HepG2 (cell line): ENCODE results near the gene SYPL2. TPM values are rescaled to one million over a fixed set of nuclear protein-coding genes. Genes with fewer than 3 reads are reported as not detected.

Experiments
- AKAP8 ChIP-seq: sonication (generic); formaldehyde crosslinking; IDR thresholded peaks from 2 replicates; pipeline ENCODE4 v1.5.1; 2020; ENCODE audit warnings: mild to moderate bottlenecking, missing genetic modification reagents
- GATA4 ChIP-seq: sonication (generic); IDR thresholded peaks from 2 replicates; pipeline ENCODE4 v1.6.1; 2016; ENCODE audit warnings: antibody characterized with exemption, low read depth, borderline replicate concordance
- NFRKB ChIP-seq: fragments of 450-650 bp; IDR thresholded peaks from 2 replicates; pipeline ENCODE4 v1.6.1; 2017
- NFYC ChIP-seq: IDR thresholded peaks from 2 replicates; pipeline ENCODE4 v1.6.1; 2016; ENCODE audit warnings: missing genetic modification reagents, missing compliant biosample characterization
- SUZ12 ChIP-seq: fragments of 150-350 bp; IDR thresholded peaks from 2 replicates; pipeline ENCODE4 v1.6.1; 2014; ENCODE audit warnings: low read depth, low read length
- TCF7 ChIP-seq: sonication (generic); IDR thresholded peaks from 2 replicates; pipeline ENCODE4 v1.6.1; 2016; ENCODE audit warnings: antibody characterized with exemption, low read depth
- TOE1 ChIP-seq: sonication (generic); formaldehyde crosslinking; IDR thresholded peaks from 2 replicates; pipeline ENCODE4 v1.4.0; 2020; ENCODE audit warnings: mild to moderate bottlenecking, missing genetic modification reagents
- ZBTB1 ChIP-seq: sonication (generic); formaldehyde crosslinking; IDR thresholded peaks from 2 replicates; pipeline ENCODE4 v1.4.0; 2020; ENCODE audit warnings: missing genetic modification reagents, borderline replicate concordance
- ZMYM2 ChIP-seq: sonication (generic); formaldehyde crosslinking; IDR thresholded peaks from 2 replicates; pipeline ENCODE4 v1.8.0; 2022; ENCODE audit warnings: mild to moderate bottlenecking, missing genetic modification reagents
- ZMYM4 ChIP-seq: sonication (generic); formaldehyde crosslinking; IDR thresholded peaks from 2 replicates; pipeline ENCODE4 v1.8.1; 2023; ENCODE audit warnings: mild to moderate bottlenecking, missing genetic modification reagents
- ZNF234 ChIP-seq: sonication (generic); formaldehyde crosslinking; conservative IDR thresholded peaks from 2 replicates; pipeline ENCODE4 v1.5.1; 2020; ENCODE audit warnings: mild to moderate bottlenecking, missing genetic modification reagents
- ZNF430 ChIP-seq: sonication (generic); formaldehyde crosslinking; IDR thresholded peaks from 2 replicates; pipeline ENCODE4 v1.9.0; 2021; ENCODE audit warnings: mild to moderate bottlenecking, missing genetic modification reagents
- ZNF720 ChIP-seq: sonication (generic); formaldehyde crosslinking; IDR thresholded peaks from 2 replicates; pipeline ENCODE4 v1.4.0; 2020; ENCODE audit warnings: missing genetic modification reagents
- ZNF75D ChIP-seq: sonication (generic); formaldehyde crosslinking; IDR thresholded peaks from 2 replicates; pipeline ENCODE4 v1.8.1; 2023; ENCODE audit warnings: missing genetic modification reagents, mild to moderate bottlenecking, borderline replicate concordance
- ZNF768 ChIP-seq: sonication (generic); formaldehyde crosslinking; IDR thresholded peaks from 2 replicates; pipeline ENCODE4 v1.4.0; 2020; ENCODE audit warnings: missing genetic modification reagents
- polyA plus RNA-seq, 8 experiments: library from polyadenylated mRNA; depleted of rRNA in 3 of 8; stranded (reverse) in 7 of 8; unstranded in 1 of 8; fragments of >200 nt; fragmentation: Illumina TruSeq in 4 of 8; extraction: Trizol in 4 of 8; gene quantifications; 2 replicates each; pipeline versions ENCODE4 v1.2.1 to v1.2.3, GENCODE V29; 2011 to 2016; ENCODE audit warnings: low read depth in 4 of 8, missing spikeins in 1 of 8, mixed read lengths in 1 of 8; ENCODE audit not compliant: insufficient read depth in 1 of 8
- total RNA-seq, 5 experiments: library from RNA; depleted of rRNA; stranded (reverse); fragments of >200 nt; fragmentation: Illumina TruSeq; extraction: Trizol; gene quantifications; 2 replicates each; pipeline ENCODE4 v1.2.3, GENCODE V29; 2016; ENCODE audit warnings: low read depth in 1 of 5
- TF ChIP-seq, protein P1 (sequence below): sonication (generic); formaldehyde crosslinking; IDR thresholded peaks from 2 replicates; pipeline ENCODE4 v1.5.1; 2020; ENCODE audit warnings: mild to moderate bottlenecking, missing genetic modification reagents, borderline replicate concordance
- TF ChIP-seq, protein P2 (sequence below): sonication (generic); formaldehyde crosslinking; IDR thresholded peaks from 2 replicates; pipeline ENCODE4 v1.4.0; 2020; ENCODE audit warnings: mild to moderate bottlenecking, missing genetic modification reagents
- TF ChIP-seq, protein P3 (sequence below): IDR thresholded peaks from 2 replicates; pipeline ENCODE4 v1.6.1; 2016; ENCODE audit warnings: low read depth, control low read depth
- TF ChIP-seq, protein P4 (sequence below): sonication (generic); IDR thresholded peaks from 2 replicates; pipeline ENCODE4 v1.6.1; 2016; ENCODE audit warnings: low read depth, borderline replicate concordance
- TF ChIP-seq, protein P5 (sequence below): sonication (generic); formaldehyde crosslinking; IDR thresholded peaks from 2 replicates; pipeline ENCODE4 v1.4.0; 2020; ENCODE audit warnings: missing genetic modification reagents

The SYPL2 gene
- total and polyA plus RNA-seq, 2 of the 13 experiments (the other 11 are each of a cell fraction or from before 2014, with no cell fraction given): 0.17 to 0.24 TPM

DNA sequence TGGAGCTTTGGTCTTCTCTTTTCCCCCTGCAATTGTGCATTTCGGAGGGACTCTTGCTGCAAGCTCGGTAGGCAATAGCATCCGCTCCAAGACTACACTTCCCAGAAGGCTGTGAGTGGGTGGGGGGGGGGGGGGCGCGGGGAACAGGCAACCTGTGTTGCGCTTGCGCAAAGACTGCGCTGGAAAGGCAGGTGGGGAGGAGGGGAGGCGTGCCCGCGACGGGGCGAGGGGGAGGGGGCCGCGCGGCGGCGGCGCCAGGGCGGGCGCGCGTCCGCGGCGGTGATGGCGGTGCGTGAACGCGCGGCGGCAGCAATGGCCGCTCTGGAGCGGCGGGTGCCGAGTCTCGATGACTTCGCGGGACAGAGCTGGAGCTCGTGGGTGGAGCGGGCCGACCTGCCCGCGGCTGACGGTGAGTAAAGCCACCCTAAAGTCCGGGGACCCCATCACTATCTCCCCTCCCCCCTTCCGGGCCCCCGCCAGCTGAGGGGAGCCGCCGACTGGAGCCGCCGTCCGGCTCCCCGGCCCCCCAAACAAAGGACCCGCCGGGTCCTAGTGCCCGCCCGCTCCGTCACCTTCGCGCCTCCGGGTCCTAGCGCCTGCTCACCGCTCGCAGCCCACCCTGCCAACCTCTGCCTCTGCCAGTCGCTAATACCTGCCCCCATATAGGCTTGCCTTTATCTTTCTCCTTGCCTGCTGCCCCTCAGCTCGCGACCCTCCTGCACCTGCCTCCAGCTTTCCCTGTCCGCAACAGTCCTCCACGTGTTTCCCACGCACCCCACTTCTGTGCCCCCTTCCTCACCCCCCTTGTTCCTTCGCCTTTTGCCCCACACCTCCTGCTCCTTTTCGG lies 17.5 kb downstream of the SYPL2 start, which contains the start of gene ATXN7L2 (continued):
- TF ChIP-seq, protein P1, sequence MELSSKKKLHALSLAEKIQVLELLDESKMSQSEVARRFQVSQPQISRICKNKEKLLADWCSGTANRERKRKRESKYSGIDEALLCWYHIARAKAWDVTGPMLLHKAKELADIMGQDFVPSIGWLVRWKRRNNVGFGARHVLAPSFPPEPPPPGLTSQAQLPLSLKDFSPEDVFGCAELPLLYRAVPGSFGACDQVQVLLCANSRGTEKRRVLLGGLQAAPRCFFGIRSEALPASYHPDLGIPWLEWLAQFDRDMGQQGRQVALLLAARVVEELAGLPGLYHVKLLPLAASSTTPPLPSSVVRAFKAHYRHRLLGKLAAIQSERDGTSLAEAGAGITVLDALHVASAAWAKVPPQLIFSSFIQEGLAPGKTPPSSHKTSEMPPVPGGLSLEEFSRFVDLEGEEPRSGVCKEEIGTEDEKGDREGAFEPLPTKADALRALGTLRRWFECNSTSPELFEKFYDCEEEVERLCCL: no peak
- TF ChIP-seq ZBTB1 (CRISPR knock-in tag) (no peak), ZNF430 (CRISPR knock-in tag) (peak; percentile 71; the same call in 1 of the 2 replicates), GATA4 (peak; percentile 27; the same call in 1 of the 2 replicates), ZMYM4 (peak; percentile 94), ZMYM2 (CRISPR knock-in tag) (no peak), ZNF75D (CRISPR knock-in tag) (no peak), ZNF768 (CRISPR knock-in tag) (peak; percentile 73; the same call in 1 of the 2 replicates), ZNF720 (CRISPR knock-in tag) (no peak), TOE1 (CRISPR knock-in tag) (no peak), NFRKB (no peak), ZNF234 (CRISPR knock-in tag) (peak; percentile 85; the same call in 1 of the 2 replicates), SUZ12 (peak; percentile 28; the same call in 1 of the 2 replicates), AKAP8 (CRISPR knock-in tag) (no peak; the same call in 1 of the 2 replicates), NFYC (CRISPR knock-in tag) (0 out of 2 replicates have a peak, but pooled peaks have one; percentile 27), TCF7 (no peak)
- TF ChIP-seq, protein P2, sequence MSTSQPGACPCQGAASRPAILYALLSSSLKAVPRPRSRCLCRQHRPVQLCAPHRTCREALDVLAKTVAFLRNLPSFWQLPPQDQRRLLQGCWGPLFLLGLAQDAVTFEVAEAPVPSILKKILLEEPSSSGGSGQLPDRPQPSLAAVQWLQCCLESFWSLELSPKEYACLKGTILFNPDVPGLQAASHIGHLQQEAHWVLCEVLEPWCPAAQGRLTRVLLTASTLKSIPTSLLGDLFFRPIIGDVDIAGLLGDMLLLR: no peak
- TF ChIP-seq, protein P3, sequence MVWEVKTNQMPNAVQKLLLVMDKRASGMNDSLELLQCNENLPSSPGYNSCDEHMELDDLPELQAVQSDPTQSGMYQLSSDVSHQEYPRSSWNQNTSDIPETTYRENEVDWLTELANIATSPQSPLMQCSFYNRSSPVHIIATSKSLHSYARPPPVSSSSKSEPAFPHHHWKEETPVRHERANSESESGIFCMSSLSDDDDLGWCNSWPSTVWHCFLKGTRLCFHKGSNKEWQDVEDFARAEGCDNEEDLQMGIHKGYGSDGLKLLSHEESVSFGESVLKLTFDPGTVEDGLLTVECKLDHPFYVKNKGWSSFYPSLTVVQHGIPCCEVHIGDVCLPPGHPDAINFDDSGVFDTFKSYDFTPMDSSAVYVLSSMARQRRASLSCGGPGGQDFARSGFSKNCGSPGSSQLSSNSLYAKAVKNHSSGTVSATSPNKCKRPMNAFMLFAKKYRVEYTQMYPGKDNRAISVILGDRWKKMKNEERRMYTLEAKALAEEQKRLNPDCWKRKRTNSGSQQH (CRISPR knock-in tag): no peak; the same call in 1 of the 2 replicates
- TF ChIP-seq, protein P4, sequence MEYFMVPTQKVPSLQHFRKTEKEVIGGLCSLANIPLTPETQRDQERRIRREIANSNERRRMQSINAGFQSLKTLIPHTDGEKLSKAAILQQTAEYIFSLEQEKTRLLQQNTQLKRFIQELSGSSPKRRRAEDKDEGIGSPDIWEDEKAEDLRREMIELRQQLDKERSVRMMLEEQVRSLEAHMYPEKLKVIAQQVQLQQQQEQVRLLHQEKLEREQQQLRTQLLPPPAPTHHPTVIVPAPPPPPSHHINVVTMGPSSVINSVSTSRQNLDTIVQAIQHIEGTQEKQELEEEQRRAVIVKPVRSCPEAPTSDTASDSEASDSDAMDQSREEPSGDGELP: peak; percentile 61; the same call in 1 of the 2 replicates
- TF ChIP-seq, protein P5, sequence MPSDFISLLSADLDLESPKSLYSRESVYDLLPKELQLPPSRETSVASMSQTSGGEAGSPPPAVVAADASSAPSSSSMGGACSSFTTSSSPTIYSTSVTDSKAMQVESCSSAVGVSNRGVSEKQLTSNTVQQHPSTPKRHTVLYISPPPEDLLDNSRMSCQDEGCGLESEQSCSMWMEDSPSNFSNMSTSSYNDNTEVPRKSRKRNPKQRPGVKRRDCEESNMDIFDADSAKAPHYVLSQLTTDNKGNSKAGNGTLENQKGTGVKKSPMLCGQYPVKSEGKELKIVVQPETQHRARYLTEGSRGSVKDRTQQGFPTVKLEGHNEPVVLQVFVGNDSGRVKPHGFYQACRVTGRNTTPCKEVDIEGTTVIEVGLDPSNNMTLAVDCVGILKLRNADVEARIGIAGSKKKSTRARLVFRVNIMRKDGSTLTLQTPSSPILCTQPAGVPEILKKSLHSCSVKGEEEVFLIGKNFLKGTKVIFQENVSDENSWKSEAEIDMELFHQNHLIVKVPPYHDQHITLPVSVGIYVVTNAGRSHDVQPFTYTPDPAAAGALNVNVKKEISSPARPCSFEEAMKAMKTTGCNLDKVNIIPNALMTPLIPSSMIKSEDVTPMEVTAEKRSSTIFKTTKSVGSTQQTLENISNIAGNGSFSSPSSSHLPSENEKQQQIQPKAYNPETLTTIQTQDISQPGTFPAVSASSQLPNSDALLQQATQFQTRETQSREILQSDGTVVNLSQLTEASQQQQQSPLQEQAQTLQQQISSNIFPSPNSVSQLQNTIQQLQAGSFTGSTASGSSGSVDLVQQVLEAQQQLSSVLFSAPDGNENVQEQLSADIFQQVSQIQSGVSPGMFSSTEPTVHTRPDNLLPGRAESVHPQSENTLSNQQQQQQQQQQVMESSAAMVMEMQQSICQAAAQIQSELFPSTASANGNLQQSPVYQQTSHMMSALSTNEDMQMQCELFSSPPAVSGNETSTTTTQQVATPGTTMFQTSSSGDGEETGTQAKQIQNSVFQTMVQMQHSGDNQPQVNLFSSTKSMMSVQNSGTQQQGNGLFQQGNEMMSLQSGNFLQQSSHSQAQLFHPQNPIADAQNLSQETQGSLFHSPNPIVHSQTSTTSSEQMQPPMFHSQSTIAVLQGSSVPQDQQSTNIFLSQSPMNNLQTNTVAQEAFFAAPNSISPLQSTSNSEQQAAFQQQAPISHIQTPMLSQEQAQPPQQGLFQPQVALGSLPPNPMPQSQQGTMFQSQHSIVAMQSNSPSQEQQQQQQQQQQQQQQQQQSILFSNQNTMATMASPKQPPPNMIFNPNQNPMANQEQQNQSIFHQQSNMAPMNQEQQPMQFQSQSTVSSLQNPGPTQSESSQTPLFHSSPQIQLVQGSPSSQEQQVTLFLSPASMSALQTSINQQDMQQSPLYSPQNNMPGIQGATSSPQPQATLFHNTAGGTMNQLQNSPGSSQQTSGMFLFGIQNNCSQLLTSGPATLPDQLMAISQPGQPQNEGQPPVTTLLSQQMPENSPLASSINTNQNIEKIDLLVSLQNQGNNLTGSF (CRISPR knock-in tag): peak; percentile 27; the same call in 1 of the 2 replicates
